ENCODE data around the gene PHF5A.
"Not testable (repeated sequence)": the region's sequence is repeated elsewhere in the genome, so short reads cannot be mapped to it uniquely, and the experiment has no call there.

GRCh38 chr22:41440511-41440910, 28.0 kb downstream of the PHF5A start:
- TF ChIP-seq CTCF, EP300 (IDR thresholded peaks at IDR 0.05): not testable (repeated sequence)

All from ovary (tissue), 3 donors.